ENCODE data around the gene FAM193B. TPM values are rescaled to one million over a fixed set of nuclear protein-coding genes. Genes with fewer than 3 reads are reported as not detected.

FAM193B gene
- total and polyA plus RNA-seq, 2 of the 13 experiments (the other 11 are each of a cell fraction or from before 2014, with no cell fraction given), result 21.2 to 40.9 TPM

DNA sequence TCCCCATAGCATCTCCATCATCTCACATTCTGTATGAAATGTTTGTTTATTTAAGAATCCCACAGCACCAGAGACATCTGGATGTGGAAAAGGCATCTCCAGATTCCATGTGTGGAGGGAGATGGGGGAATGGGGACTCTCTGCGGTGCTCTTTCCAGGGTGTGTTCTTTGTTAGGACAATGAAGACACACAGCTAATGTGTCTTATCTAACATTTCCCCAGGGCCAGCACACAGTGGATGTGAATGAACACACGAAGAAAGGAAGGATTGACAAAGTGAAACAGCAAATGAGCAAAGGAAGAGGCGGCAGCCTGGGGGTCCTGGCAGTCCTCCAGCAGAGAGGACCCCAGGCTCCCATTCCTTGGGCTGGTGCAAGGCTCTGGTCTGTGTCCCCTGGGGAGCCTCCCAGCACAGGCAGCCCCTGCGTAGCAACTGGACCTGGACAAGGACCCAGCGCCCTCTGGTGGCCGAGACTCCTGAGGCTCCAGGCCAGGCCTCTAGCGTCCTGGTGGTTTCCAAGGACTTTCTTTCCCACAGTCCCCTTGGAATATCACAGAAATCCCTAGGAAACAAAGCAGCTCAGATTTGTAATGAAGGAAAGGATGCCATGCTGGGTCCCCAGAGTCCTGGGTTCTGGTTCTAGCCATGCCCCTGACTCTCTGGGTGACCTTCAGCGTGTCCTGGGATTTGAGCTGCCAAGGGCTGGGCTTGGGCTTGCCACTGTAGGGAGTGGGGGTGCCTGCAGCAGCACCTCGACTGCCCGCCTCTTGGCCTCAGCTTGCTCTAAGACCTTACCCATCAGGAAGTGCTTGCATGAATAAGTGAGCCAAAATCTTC is 53.5 kb downstream of the FAM193B start (continued):
- no peak for TF ChIP-seq ZNF782 (CRISPR knock-in tag; IDR thresholded peaks at IDR 0.05; ENCODE audit: borderline replicate concordance)
- TF ChIP-seq, protein P1, sequence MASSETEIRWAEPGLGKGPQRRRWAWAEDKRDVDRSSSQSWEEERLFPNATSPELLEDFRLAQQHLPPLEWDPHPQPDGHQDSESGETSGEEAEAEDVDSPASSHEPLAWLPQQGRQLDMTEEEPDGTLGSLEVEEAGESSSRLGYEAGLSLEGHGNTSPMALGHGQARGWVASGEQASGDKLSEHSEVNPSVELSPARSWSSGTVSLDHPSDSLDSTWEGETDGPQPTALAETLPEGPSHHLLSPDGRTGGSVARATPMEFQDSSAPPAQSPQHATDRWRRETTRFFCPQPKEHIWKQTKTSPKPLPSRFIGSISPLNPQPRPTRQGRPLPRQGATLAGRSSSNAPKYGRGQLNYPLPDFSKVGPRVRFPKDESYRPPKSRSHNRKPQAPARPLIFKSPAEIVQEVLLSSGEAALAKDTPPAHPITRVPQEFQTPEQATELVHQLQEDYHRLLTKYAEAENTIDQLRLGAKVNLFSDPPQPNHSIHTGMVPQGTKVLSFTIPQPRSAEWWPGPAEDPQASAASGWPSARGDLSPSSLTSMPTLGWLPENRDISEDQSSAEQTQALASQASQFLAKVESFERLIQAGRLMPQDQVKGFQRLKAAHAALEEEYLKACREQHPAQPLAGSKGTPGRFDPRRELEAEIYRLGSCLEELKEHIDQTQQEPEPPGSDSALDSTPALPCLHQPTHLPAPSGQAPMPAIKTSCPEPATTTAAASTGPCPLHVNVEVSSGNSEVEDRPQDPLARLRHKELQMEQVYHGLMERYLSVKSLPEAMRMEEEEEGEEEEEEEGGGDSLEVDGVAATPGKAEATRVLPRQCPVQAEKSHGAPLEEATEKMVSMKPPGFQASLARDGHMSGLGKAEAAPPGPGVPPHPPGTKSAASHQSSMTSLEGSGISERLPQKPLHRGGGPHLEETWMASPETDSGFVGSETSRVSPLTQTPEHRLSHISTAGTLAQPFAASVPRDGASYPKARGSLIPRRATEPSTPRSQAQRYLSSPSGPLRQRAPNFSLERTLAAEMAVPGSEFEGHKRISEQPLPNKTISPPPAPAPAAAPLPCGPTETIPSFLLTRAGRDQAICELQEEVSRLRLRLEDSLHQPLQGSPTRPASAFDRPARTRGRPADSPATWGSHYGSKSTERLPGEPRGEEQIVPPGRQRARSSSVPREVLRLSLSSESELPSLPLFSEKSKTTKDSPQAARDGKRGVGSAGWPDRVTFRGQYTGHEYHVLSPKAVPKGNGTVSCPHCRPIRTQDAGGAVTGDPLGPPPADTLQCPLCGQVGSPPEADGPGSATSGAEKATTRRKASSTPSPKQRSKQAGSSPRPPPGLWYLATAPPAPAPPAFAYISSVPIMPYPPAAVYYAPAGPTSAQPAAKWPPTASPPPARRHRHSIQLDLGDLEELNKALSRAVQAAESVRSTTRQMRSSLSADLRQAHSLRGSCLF (CRISPR knock-in tag; IDR thresholded peaks at IDR 0.05; ENCODE audit: borderline replicate concordance), result no peak
- 0 out of 2 replicates have a peak, but pooled peaks have one; percentile 49 for TF ChIP-seq SP140L (CRISPR knock-in tag; IDR thresholded peaks at IDR 0.05; ENCODE audit: borderline replicate concordance)
- TF ChIP-seq ZNF543 (CRISPR knock-in tag; IDR thresholded peaks at IDR 0.05), result no peak
- peak; percentile 25; the same call in 1 of the 2 replicates for TF ChIP-seq HOXA3 (CRISPR knock-in tag; IDR thresholded peaks at IDR 0.05)
- TF ChIP-seq, protein P2, sequence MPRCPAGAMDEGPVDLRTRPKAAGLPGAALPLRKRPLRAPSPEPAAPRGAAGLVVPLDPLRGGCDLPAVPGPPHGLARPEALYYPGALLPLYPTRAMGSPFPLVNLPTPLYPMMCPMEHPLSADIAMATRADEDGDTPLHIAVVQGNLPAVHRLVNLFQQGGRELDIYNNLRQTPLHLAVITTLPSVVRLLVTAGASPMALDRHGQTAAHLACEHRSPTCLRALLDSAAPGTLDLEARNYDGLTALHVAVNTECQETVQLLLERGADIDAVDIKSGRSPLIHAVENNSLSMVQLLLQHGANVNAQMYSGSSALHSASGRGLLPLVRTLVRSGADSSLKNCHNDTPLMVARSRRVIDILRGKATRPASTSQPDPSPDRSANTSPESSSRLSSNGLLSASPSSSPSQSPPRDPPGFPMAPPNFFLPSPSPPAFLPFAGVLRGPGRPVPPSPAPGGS (CRISPR knock-in tag; IDR thresholded peaks at IDR 0.05), result peak; percentile 41; the same call in 1 of the 2 replicates
- TF ChIP-seq, protein P3, sequence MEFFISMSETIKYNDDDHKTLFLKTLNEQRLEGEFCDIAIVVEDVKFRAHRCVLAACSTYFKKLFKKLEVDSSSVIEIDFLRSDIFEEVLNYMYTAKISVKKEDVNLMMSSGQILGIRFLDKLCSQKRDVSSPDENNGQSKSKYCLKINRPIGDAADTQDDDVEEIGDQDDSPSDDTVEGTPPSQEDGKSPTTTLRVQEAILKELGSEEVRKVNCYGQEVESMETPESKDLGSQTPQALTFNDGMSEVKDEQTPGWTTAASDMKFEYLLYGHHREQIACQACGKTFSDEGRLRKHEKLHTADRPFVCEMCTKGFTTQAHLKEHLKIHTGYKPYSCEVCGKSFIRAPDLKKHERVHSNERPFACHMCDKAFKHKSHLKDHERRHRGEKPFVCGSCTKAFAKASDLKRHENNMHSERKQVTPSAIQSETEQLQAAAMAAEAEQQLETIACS (CRISPR knock-in tag; IDR thresholded peaks at IDR 0.05), result no peak
- TF ChIP-seq, protein P4, sequence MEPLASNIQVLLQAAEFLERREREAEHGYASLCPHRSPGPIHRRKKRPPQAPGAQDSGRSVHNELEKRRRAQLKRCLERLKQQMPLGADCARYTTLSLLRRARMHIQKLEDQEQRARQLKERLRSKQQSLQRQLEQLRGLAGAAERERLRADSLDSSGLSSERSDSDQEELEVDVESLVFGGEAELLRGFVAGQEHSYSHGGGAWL (CRISPR knock-in tag; IDR thresholded peaks at IDR 0.05), result no peak
- TF ChIP-seq ARNT (IDR thresholded peaks at IDR 0.05), result no peak
- no peak for TF ChIP-seq EP300 (IDR thresholded peaks at IDR 0.05; ENCODE audit: low read depth in 2 of 2, low read length in 2 of 2)
- TF ChIP-seq EP300 (CRISPR knock-in tag; IDR thresholded peaks at IDR 0.05; ENCODE audit: borderline replicate concordance), result no peak
- TF ChIP-seq GLI4 (CRISPR knock-in tag; IDR thresholded peaks at IDR 0.05; ENCODE audit: borderline replicate concordance), result no peak
- no peak for TF ChIP-seq DNMT1 (CRISPR knock-in tag; IDR thresholded peaks at IDR 0.05)
- peak; percentile 42; the same call in 1 of the 2 replicates for TF ChIP-seq ZBTB7B (CRISPR knock-in tag; IDR thresholded peaks at IDR 0.05)
- TF ChIP-seq, protein P5, sequence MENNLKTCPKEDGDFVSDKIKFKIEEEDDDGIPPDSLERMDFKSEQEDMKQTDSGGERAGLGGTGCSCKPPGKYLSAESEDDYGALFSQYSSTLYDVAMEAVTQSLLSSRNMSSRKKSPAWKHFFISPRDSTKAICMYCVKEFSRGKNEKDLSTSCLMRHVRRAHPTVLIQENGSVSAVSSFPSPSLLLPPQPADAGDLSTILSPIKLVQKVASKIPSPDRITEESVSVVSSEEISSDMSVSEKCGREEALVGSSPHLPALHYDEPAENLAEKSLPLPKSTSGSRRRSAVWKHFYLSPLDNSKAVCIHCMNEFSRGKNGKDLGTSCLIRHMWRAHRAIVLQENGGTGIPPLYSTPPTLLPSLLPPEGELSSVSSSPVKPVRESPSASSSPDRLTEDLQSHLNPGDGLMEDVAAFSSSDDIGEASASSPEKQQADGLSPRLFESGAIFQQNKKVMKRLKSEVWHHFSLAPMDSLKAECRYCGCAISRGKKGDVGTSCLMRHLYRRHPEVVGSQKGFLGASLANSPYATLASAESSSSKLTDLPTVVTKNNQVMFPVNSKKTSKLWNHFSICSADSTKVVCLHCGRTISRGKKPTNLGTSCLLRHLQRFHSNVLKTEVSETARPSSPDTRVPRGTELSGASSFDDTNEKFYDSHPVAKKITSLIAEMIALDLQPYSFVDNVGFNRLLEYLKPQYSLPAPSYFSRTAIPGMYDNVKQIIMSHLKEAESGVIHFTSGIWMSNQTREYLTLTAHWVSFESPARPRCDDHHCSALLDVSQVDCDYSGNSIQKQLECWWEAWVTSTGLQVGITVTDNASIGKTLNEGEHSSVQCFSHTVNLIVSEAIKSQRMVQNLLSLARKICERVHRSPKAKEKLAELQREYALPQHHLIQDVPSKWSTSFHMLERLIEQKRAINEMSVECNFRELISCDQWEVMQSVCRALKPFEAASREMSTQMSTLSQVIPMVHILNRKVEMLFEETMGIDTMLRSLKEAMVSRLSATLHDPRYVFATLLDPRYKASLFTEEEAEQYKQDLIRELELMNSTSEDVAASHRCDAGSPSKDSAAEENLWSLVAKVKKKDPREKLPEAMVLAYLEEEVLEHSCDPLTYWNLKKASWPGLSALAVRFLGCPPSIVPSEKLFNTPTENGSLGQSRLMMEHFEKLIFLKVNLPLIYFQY (CRISPR knock-in tag; IDR thresholded peaks at IDR 0.05; ENCODE audit: borderline replicate concordance), result no peak
- 0 out of 2 replicates have a peak, but pooled peaks have one; percentile 17 for TF ChIP-seq SIX1 (CRISPR knock-in tag; IDR thresholded peaks at IDR 0.05; ENCODE audit: borderline replicate concordance)
- TF ChIP-seq ZNF552 (CRISPR knock-in tag; IDR thresholded peaks at IDR 0.05; ENCODE audit: borderline replicate concordance), result no peak
